GM19043 (cell line): ENCODE results near the gene CTDSP1.

Source experiments
- ATAC-seq: cut with Tn5 transposase; IDR thresholded peaks from one replicate; pipeline ENCODE4 v1.9.1; 2021; ENCODE audit warnings: low read depth; ENCODE audit not compliant: unreplicated experiment

Gene CTDSP1

GRCh38 chr2:218398437-218399390 lies 954 bp upstream of the CTDSP1 start:
- ATAC-seq: peak; percentile 2

DNA sequence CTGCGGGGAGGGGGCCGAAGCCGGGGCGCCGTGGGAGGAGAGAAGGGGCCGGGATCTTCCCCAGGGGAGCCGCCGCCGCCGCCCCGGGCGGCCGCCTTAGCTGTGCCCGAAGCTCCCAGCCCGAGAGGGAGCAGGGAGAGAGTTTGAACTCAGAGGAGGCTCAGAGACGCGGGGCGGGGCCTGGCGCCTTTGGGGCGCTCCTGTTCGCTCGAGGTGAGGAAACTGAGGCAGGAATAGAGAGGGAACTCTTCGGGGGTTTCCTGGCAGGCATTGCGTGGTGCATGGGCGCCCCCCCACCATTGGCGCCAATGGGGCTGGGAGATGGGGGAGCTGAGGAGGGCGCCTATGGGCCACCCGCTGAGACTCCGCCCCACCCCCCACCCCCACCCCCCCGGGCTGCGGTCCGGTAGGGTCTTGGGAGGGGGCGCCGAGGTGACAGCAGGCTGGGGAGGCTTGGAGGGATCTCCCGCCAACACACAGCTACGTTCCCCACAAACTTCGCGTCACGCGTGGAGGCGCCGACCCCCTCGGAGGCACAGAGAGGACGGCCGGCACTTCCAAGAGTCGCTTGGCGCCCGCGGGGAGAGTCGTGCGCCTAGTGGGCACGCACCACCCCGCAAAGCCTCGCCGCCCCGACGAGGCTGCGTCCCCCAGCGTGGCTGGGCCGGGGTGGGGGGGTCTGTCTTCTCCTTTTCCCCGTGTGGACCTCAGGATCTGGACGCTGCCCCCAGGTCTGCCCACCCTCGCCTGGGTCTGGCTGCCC lies 680 bp downstream of the CTDSP1 start:
- ATAC-seq: no peak

GRCh38 chr2:218400930-218401881 lies 1.5 kb downstream of the CTDSP1 start:
- ATAC-seq: no peak

- ATAC-seq: no peak
Measured at GRCh38 chr2:218401890-218402289, 2.2 kb downstream of the CTDSP1 start.

- ATAC-seq: no peak
Measured at GRCh38 chr2:218402491-218402901, 2.8 kb downstream of the CTDSP1 start.

DNA sequence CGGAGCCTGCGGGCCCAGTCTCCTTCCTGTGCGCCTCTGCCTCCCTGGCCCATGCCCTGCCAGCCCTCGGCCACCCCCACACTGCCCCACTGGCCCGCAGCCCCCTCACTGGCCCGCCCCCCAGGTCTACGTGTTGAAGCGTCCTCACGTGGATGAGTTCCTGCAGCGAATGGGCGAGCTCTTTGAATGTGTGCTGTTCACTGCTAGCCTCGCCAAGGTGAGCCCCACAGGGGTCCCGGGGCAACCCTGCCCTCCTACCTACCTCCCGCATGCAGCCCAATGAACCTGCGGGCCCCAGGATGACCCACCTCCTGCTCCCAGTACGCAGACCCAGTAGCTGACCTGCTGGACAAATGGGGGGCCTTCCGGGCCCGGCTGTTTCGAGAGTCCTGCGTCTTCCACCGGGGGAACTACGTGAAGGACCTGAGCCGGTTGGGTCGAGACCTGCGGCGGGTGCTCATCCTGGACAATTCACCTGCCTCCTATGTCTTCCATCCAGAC lies 3.3 kb downstream of the CTDSP1 start:
- ATAC-seq: no peak

DNA sequence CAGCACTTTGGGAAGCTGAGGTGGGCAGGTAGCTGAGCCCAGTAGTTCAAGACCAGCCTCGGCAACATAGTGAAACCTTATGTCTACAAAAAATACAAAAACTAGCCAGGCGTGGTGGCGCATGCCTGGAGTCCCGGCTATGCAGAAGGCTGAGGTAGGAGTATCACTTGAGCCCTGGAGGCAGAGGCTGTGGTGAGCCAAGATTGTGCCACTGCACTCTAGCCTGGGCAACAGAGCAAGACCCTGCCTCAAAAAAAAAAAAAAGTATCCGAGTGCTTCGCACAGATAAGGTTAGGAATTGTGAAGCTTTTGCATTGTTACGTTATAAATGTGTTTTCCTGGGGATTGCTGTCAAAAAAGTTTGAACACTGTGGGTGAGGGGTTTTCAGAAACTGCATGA lies 4.1 kb downstream of the CTDSP1 start:
- ATAC-seq: no peak

- ATAC-seq: no peak
Measured at GRCh38 chr2:218404351-218405085, 4.8 kb downstream of the CTDSP1 start.

DNA sequence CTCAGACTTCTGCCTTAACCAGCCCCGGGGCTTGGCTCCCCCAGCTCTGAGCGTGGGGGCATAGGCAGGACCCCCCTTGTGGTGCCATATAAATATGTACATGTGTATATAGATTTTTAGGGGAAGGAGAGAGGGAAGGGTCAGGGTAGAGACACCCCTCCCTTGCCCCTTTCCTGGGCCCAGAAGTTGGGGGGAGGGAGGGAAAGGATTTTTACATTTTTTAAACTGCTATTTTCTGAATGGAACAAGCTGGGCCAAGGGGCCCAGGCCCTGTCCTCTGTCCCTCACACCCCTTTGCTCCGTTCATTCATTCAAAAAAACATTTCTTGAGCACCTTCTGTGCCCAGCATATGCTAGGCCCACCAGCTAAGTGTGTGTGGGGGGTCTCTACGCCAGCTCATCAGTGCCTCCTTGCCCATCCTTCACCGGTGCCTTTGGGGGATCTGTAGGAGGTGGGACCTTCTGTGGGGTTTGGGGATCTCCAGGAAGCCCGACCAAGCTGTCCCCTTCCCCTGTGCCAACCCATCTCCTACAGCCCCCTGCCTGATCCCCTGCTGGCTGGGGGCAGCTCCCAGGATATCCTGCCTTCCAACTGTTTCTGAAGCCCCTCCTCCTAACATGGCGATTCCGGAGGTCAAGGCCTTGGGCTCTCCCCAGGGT lies 5.5 kb downstream of the CTDSP1 start:
- no peak for ATAC-seq

GRCh38 chr2:218405746-218406208 lies 6.1 kb downstream of the CTDSP1 start:
- peak; percentile 16 for ATAC-seq

GRCh38 chr2:218406209-218406948 lies 6.7 kb downstream of the CTDSP1 start:
- ATAC-seq: peak; percentile 80

- no peak for ATAC-seq
Measured at GRCh38 chr2:218406949-218407618, 7.4 kb downstream of the CTDSP1 start.

DNA sequence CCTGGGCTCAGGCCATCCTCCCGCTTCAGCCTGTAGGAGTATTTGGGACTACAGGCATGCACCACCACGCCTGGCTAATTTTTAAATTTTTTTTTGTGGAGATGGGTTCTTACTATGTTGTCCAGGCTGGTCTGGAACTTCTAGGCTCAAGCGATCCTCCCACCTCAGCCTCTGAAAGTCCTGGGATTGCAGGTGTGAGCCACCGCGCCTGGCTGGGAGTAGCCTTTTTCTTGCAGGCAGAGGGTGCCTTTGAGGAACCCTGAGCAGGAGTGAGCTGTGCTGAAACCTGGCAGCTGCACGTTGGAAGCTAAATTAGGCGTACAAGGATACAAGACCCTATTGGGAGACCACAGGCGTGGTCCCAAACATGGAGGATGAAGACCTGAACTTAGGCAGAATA lies 8.0 kb downstream of the CTDSP1 start:
- ATAC-seq: no peak

- no peak for ATAC-seq
Measured at GRCh38 chr2:218418321-218418716, 18.7 kb downstream of the CTDSP1 start.

- no peak for ATAC-seq
Measured at GRCh38 chr2:218418717-218419458, 19.2 kb downstream of the CTDSP1 start, which contains the start of gene VIL1. Gene VIL1 (plus strand): TSS chr2:218419123. CDS start chr2:218423779, 4,656 bp downstream.

GRCh38 chr2:218419630-218420216 lies 20.1 kb downstream of the CTDSP1 start:
- ATAC-seq: no peak

DNA sequence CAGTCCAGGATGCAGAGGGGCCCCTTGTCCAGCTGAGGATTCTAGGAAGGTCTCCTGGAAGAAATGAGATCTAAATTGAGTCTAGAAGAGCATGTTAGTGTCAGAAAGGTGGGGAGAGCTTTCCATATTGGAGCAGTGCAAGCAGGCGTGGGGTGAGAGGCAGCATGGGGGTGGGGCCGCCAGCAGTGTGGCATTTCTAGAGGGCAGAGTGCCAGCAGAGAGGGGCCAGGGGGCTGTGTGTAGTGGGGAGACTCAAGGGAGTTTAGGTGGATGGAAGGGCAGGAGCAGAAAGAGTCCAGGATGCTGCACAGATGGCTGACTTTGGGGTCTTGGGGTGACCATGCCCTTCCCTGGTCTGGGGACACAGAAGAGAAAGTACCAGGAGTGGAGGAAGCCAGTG lies 21.4 kb downstream of the CTDSP1 start:
- no peak for ATAC-seq
